Liver (tissue), 9 donors: ENCODE data around the gene TSC22D2. TPM values are rescaled to one million over a fixed set of nuclear protein-coding genes. Genes with fewer than 3 reads are reported as not detected.
"Not testable (repeated sequence)": the region's sequence is repeated elsewhere in the genome, so short reads cannot be mapped to it uniquely, and the experiment has no call there.

ENCODE experiments used
- DNase-seq: peaks from one replicate; pipeline ENCODE4 v3.0.0-alpha.2; 2017; ENCODE audit warnings: low spot score
- H3K27ac ChIP-seq, 2 donors: one replicate each; pipeline ENCODE4 v1.7.0; 2013; ENCODE audit warnings: inconsistent platforms in 2 of 2, low read length in 2 of 2, control low read depth in 1 of 2, low read depth in 1 of 2, mild to moderate bottlenecking in 1 of 2
- H3K27me3 ChIP-seq, 4 donors: one replicate each; pipeline versions ENCODE4 v1.6.1 to v1.7.0; 2013; ENCODE audit warnings: low read length in 3 of 4, inconsistent platforms in 1 of 4, mild to moderate bottlenecking in 1 of 4, moderate library complexity in 1 of 4; ENCODE audit not compliant: control insufficient read depth in 4 of 4, insufficient read depth in 4 of 4
- H3K36me3 ChIP-seq, 4 donors: one replicate each; pipeline versions ENCODE4 v1.6.1 to v1.7.0; 2013; ENCODE audit warnings: low read length in 3 of 4, mild to moderate bottlenecking in 3 of 4, low read depth in 1 of 4, moderate library complexity in 1 of 4; ENCODE audit not compliant: control insufficient read depth in 4 of 4, insufficient read depth in 3 of 4
- H3K4me1 ChIP-seq, 4 donors: one replicate each; pipeline versions ENCODE4 v1.6.1 to v1.7.0; 2013; ENCODE audit warnings: low read length in 3 of 4, mild to moderate bottlenecking in 3 of 4, moderate library complexity in 1 of 4; ENCODE audit not compliant: control insufficient read depth in 4 of 4, insufficient read depth in 4 of 4
- H3K4me3 ChIP-seq, 3 donors: one replicate each; pipeline versions ENCODE4 v1.6.1 to v1.7.0; 2013; ENCODE audit warnings: low read length in 3 of 3, control low read depth in 1 of 3, low read depth in 1 of 3, mild to moderate bottlenecking in 1 of 3
- H3K9ac ChIP-seq, 2 donors: one replicate each; pipeline ENCODE4 v1.7.0; 2013; ENCODE audit warnings: low read length in 2 of 2, mild to moderate bottlenecking in 2 of 2, moderate library complexity in 2 of 2, control low read depth in 1 of 2, low read depth in 1 of 2
- H3K9me3 ChIP-seq, 4 donors: one replicate each; pipeline versions ENCODE4 v1.6.1 to v1.7.0; 2013; ENCODE audit warnings: low read length in 3 of 4; ENCODE audit not compliant: control insufficient read depth in 4 of 4
- FOXA2 ChIP-seq: IDR thresholded peaks from 2 replicates; pipeline ENCODE4 v1.6.1; 2016; ENCODE audit warnings: antibody characterized with exemption
- GABPA ChIP-seq, 2 donors: IDR thresholded peaks in 1 of 2; conservative IDR thresholded peaks in 1 of 2; 2 replicates each; pipeline ENCODE4 v1.6.1; 2016; ENCODE audit warnings: antibody characterized with exemption in 2 of 2, mild to moderate bottlenecking in 1 of 2, moderate library complexity in 1 of 2
- HNF4A ChIP-seq, 2 donors: conservative IDR thresholded peaks; 2 replicates each; pipeline ENCODE4 v1.6.1; 2016; ENCODE audit warnings: antibody characterized with exemption in 2 of 2, mild to moderate bottlenecking in 2 of 2
- NR2F2 ChIP-seq: IDR thresholded peaks from 2 replicates; pipeline ENCODE4 v1.6.1; 2016; ENCODE audit warnings: antibody characterized with exemption
- RAD21 ChIP-seq, 2 donors: IDR thresholded peaks; 2 replicates each; pipeline ENCODE4 v1.6.1; 2016; ENCODE audit warnings: antibody characterized with exemption in 2 of 2, mild to moderate bottlenecking in 2 of 2
- RXRA ChIP-seq, 2 donors: IDR thresholded peaks; 2 replicates each; pipeline ENCODE4 v1.6.1; 2017 to 2018; ENCODE audit warnings: antibody characterized with exemption in 2 of 2, mild to moderate bottlenecking in 1 of 2
- SP1 ChIP-seq: IDR thresholded peaks from 2 replicates; pipeline ENCODE4 v1.6.1; 2018; ENCODE audit warnings: antibody characterized with exemption, mild to moderate bottlenecking
- YY1 ChIP-seq: IDR thresholded peaks from 2 replicates; pipeline ENCODE4 v1.6.1; 2016; ENCODE audit warnings: antibody characterized with exemption, mild to moderate bottlenecking
- WGBS: extraction: QIAGEN DNeasy Blood & Tissue Kit; methylation state at CpG from one replicate; pipeline ENCODE4 v1.1.7; 2013; 5-methylcytosine and 5-hydroxymethylcytosine counted together
- polyA plus RNA-seq, 2 donors: library from polyadenylated mRNA; stranded (reverse) in 1 of 2; unstranded in 1 of 2; fragments of 200-250 nt in 1 of 2; fragments of >200 nt in 1 of 2; fragmentation: Nextera tagmentation in 1 of 2; extraction: Ambion mirVana in 1 of 2; gene quantifications; one replicate each; pipeline versions ENCODE4 v1.2.1 to v1.2.3, GENCODE V29; 2013 to 2015
- total RNA-seq, 2 donors: library from RNA; depleted of rRNA; stranded (reverse); fragments of >200 nt; gene quantifications; one replicate each; pipeline ENCODE4 v1.2.3, GENCODE V29; 2014
- TF ChIP-seq, protein P1 (sequence below): IDR thresholded peaks from 2 replicates; pipeline ENCODE4 v1.6.1; 2016; ENCODE audit warnings: antibody characterized with exemption
- TF ChIP-seq, protein P2 (sequence below): IDR thresholded peaks from 2 replicates; pipeline ENCODE4 v1.6.1; 2016; ENCODE audit warnings: antibody characterized with exemption
- donor health status: healthy.
- donor health status: healthy.
- donor health status: healthy.
- donor health status: healthy.
- donor health status: healthy.

Gene TSC22D2
- total and polyA plus RNA-seq, 4 donors: 4.0 to 9.6 (median 7.8) TPM

DNA sequence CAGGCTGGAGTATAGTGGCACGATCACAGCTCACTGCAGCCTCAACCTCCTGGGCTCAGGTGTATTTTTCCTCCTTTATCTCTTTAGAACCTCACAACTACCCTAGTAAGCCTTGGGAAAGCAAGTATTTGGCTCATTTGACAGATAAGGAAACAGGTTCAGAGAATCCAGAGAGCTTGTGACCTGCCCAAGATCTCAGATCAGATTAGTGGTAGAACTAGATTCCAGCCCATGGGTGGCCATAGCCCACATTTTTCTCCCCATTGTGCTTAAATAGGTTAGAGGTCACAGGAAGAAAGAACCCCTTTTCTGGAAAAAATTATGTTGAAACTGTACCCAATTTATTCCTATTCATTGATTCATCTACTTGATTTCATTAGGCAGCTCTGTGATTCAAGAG lies 64.3 kb downstream of the TSC22D2 start:
- H3K9me3 ChIP-seq: no peaks in the 10 kb centered on the region
- WGBS: 88% methylated on average over 1 of the region's 1 CpG
- H3K4me3 ChIP-seq: no peak overlapping the region
- no peak for TF ChIP-seq GABPA (IDR thresholded peaks at IDR 0.05 in 1 of 2, conservative IDR thresholded peaks at IDR 0.05 in 1 of 2)
- no peak for TF ChIP-seq FOXA2
- no peak for TF ChIP-seq RXRA (IDR thresholded peaks at IDR 0.05)
- no peak for TF ChIP-seq HNF4A (conservative IDR thresholded peaks at IDR 0.05)
- TF ChIP-seq RAD21 (IDR thresholded peaks at IDR 0.05): no peak
- TF ChIP-seq, protein P1, sequence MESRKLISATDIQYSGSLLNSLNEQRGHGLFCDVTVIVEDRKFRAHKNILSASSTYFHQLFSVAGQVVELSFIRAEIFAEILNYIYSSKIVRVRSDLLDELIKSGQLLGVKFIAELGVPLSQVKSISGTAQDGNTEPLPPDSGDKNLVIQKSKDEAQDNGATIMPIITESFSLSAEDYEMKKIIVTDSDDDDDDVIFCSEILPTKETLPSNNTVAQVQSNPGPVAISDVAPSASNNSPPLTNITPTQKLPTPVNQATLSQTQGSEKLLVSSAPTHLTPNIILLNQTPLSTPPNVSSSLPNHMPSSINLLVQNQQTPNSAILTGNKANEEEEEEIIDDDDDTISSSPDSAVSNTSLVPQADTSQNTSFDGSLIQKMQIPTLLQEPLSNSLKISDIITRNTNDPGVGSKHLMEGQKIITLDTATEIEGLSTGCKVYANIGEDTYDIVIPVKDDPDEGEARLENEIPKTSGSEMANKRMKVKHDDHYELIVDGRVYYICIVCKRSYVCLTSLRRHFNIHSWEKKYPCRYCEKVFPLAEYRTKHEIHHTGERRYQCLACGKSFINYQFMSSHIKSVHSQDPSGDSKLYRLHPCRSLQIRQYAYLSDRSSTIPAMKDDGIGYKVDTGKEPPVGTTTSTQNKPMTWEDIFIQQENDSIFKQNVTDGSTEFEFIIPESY: no peak
- no peaks in the 10 kb centered on the region for H3K27me3 ChIP-seq
- H3K9ac ChIP-seq: no peak overlapping the region
- H3K4me1 ChIP-seq: no peaks in the 10 kb centered on the region
- no peaks in the 10 kb centered on the region for H3K36me3 ChIP-seq
- no peak overlapping the region for H3K27ac ChIP-seq
- DNase-seq: no peak

DNA sequence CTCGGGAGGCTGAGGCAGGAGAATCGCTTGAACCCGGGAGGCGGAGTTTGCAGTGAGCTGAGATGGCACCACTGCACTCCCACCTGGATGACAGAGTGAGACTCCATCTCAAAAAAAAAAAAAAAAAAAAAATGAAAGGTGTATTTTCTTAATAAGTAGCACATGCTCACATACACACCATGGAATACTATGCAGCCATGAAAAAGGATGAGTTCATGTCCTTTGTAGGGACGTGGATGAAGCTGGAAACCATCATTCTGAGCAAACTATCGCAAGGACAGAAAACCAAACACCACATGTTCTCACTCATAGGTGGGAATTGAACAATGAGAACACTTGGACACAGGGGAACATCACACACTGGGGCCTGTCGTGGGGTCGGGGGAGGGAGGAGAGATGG lies 65.1 kb downstream of the TSC22D2 start:
- WGBS: 96% methylated on average over 8 of the region's 8 CpGs
- not testable (repeated sequence) for H3K9me3 ChIP-seq, DNase-seq, H3K27ac ChIP-seq, H3K27me3 ChIP-seq, H3K4me3 ChIP-seq, H3K9ac ChIP-seq, H3K4me1 ChIP-seq, H3K36me3 ChIP-seq

DNA sequence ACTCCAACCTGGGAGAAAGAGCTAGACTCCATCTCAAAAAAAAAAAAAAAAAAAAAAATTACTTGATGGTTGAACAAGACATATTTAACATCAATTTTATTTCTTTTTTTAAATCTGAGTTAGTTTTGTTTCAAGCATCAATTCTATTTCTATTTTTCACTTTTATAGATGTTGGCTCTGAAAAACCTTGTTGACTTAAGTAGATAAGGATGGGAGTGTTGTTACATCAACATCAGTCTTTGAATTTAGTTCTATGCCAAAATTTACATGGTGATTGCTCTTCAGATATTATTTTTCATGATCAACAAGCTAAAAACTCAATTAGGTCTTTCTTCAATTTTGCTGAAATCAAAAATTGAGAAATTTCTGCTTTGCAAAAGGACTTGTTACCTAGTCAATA lies 71.3 kb downstream of the TSC22D2 start:
- Histone ChIP-seq H3K27ac (no peak overlapping the region), H3K9ac (no peak overlapping the region), H3K9me3 (no peaks in the 10 kb centered on the region), H3K27me3 (no peaks in the 10 kb centered on the region), H3K4me3 (no peak overlapping the region), H3K4me1 (no peaks in the 10 kb centered on the region), H3K36me3 (no peaks in the 10 kb centered on the region)
- no peak for TF ChIP-seq NR2F2
- peak; percentile 37 for TF ChIP-seq FOXA2
- DNase-seq: no peak

DNA sequence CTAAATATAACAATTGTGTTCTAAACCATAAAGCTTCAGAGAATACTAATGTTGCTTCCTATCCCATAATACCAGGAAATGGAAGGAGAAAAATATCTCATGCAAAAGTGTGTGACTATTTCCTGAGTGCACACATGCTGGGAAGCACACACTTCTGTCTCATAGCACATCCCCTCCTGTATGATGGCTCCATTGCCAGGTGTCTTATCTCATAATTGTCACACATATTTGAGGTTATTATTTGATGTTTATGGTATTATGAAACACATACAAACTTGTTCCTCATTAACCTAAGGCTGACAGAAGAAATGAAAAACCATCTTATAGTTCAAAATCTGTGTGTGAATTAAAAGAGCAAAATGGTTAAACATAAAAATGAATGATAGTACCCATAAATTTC lies 72.8 kb downstream of the TSC22D2 start:
- no peak overlapping the region for H3K27ac ChIP-seq
- H3K36me3 ChIP-seq: no peaks in the 10 kb centered on the region
- no peak for DNase-seq
- no peaks in the 10 kb centered on the region for H3K9me3 ChIP-seq
- no peak overlapping the region for H3K9ac ChIP-seq
- H3K27me3 ChIP-seq: no peaks in the 10 kb centered on the region
- no peak overlapping the region for H3K4me3 ChIP-seq
- TF ChIP-seq SP1: no peak
- TF ChIP-seq, protein P2, sequence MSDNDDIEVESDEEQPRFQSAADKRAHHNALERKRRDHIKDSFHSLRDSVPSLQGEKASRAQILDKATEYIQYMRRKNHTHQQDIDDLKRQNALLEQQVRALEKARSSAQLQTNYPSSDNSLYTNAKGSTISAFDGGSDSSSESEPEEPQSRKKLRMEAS: no peak
- no peak for TF ChIP-seq YY1
- no peak for TF ChIP-seq FOXA2
- no peaks in the 10 kb centered on the region for H3K4me1 ChIP-seq
